ENCODE results near the gene TARBP1.

Gene TARBP1

DNA sequence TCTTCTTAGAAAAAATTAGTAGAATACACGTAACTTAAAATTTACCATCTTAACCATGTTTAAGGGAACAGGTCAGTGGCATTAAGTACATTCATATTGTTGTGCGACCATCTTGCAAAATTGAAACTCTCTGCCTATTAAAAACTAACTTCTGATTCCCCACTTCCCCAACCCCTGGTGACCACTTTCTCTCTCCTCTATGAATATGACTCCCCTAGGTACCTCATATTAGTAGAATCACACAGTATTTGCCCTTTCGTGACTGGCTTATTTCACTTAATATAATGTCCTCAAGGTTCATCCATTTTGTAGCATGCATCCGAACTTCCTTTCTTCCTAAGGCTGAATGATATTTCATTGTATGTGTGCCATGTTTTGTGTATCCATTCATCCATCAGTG is 15.1 kb upstream of the TARBP1 start:
- H3K4me2 ChIP-seq (ENCODE audit: insufficient read depth, low read length) = no peak overlapping the region
- DNase-seq (no peak), ATAC-seq (ENCODE audit: insufficient read depth, low read depth) (no peak)
- H3K36me3 ChIP-seq (ENCODE audit: insufficient read depth, low read length) = no peaks in the 10 kb centered on the region
- TF ChIP-seq, protein P1, sequence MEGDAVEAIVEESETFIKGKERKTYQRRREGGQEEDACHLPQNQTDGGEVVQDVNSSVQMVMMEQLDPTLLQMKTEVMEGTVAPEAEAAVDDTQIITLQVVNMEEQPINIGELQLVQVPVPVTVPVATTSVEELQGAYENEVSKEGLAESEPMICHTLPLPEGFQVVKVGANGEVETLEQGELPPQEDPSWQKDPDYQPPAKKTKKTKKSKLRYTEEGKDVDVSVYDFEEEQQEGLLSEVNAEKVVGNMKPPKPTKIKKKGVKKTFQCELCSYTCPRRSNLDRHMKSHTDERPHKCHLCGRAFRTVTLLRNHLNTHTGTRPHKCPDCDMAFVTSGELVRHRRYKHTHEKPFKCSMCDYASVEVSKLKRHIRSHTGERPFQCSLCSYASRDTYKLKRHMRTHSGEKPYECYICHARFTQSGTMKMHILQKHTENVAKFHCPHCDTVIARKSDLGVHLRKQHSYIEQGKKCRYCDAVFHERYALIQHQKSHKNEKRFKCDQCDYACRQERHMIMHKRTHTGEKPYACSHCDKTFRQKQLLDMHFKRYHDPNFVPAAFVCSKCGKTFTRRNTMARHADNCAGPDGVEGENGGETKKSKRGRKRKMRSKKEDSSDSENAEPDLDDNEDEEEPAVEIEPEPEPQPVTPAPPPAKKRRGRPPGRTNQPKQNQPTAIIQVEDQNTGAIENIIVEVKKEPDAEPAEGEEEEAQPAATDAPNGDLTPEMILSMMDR (IDR thresholded peaks at IDR 0.05; ENCODE audit: borderline replicate concordance, extremely low read depth, low read length, poor library complexity, severe bottlenecking) = no peak
- no peak for TF ChIP-seq EZH2 (IDR thresholded peaks at IDR 0.05; ENCODE audit: borderline replicate concordance, low read depth, low read length, severe bottlenecking)
- H2AFZ ChIP-seq (ENCODE audit: low read depth, low read length) = no peak overlapping the region
- no peaks in the 10 kb centered on the region for H4K20me1 ChIP-seq (ENCODE audit: insufficient read depth, low read length)
- peaks cover 15% of the 10 kb centered on the region for H3K4me1 ChIP-seq (ENCODE audit: insufficient read depth, low read length)
- no peaks in the 10 kb centered on the region for H3K9me3 ChIP-seq (ENCODE audit: insufficient read depth, low read length, severe bottlenecking)
- H3K4me3 ChIP-seq (ENCODE audit: low read depth in 1 of 2, low read length in 2 of 2) = no peak overlapping the region
- no peaks in the 10 kb centered on the region for H3K27me3 ChIP-seq (ENCODE audit: insufficient read depth, low read length, poor library complexity)
- no peaks in the 10 kb centered on the region for H3K79me2 ChIP-seq (ENCODE audit: insufficient read depth, low read length)
- no peak overlapping the region for H3K9ac ChIP-seq (ENCODE audit: low read depth, low read length)
- H3K27ac ChIP-seq (ENCODE audit: low read length) = no peak overlapping the region

DNA sequence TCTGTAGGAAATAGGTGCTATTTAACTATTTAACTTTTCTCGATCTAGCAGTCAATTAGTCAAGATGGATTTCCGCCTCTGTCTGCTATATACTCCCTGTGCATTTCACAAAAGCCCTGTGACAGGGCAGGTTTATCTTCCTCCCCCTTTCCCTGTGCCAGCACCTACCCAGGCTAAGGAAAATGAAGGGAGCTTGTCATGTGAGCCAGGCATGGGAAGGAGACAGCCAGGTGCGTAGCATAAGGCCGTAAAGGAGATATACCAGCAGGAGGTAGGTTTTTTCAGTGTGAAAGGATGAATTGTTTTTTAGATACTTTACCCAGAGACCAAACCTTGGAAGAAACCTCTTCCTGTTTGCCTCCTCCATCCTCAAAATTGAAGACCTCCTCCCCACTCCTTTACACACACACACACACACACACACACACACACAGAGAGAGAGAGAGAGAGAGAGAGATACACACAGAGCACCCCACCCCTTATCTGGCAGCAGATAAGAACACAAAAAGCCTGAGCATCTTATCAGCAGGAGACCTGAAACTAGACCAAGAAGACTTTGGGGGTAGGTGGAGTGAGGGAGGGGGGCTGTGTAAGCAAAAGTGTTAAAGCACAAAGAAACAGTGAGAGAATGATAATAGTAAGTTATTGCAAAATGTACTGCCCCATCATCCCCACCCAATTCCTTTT is 12.0 kb upstream of the TARBP1 start:
- no peak for TF ChIP-seq EZH2 (IDR thresholded peaks at IDR 0.05; ENCODE audit: borderline replicate concordance, low read depth, low read length, severe bottlenecking)
- TF ChIP-seq, protein P1 (IDR thresholded peaks at IDR 0.05; ENCODE audit: borderline replicate concordance, extremely low read depth, low read length, poor library complexity, severe bottlenecking) = no peak
- Histone ChIP-seq H3K9ac (ENCODE audit: low read depth, low read length) (no peak overlapping the region), H3K27ac (ENCODE audit: low read length) (peak overlapping the region; percentile 24; the same call in 1 of the 2 replicates), H3K36me3 (ENCODE audit: insufficient read depth, low read length) (no peaks in the 10 kb centered on the region), H3K27me3 (ENCODE audit: insufficient read depth, low read length, poor library complexity) (no peaks in the 10 kb centered on the region), H3K4me1 (ENCODE audit: insufficient read depth, low read length) (peaks cover 9% of the 10 kb centered on the region; the same call in 1 of the 2 replicates), H3K79me2 (ENCODE audit: insufficient read depth, low read length) (no peaks in the 10 kb centered on the region), H3K4me3 (ENCODE audit: low read depth in 1 of 2, low read length in 2 of 2) (no peak overlapping the region), H3K4me2 (ENCODE audit: insufficient read depth, low read length) (no peak overlapping the region), H3K9me3 (ENCODE audit: insufficient read depth, low read length, severe bottlenecking) (no peaks in the 10 kb centered on the region), H4K20me1 (ENCODE audit: insufficient read depth, low read length) (no peaks in the 10 kb centered on the region), H2AFZ (ENCODE audit: low read depth, low read length) (no peak overlapping the region)
- DNase-seq (no peak), ATAC-seq (ENCODE audit: insufficient read depth, low read depth) (no peak)

DNA sequence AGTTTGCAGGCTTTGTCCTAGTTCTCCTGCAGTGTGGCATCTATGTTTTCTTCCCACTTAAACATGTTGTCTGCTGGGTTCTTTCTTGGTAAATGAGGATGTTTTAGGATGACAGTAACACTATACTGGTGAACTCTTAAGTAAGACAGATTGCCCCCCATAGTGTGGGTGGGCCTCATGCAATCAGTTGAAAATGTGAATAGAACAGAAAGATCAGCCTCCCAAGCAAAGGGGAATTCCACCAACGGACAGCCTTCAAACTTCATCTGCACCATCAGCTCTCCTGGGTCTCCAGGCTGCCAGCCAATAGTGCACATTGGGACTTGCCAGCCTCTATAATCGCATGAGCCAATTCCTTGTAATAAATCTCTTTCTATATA is 10.7 kb upstream of the TARBP1 start:
- H3K4me3 ChIP-seq (ENCODE audit: low read depth in 1 of 2, low read length in 2 of 2) = no peak overlapping the region
- H3K36me3 ChIP-seq (ENCODE audit: insufficient read depth, low read length) = no peaks in the 10 kb centered on the region
- H3K27me3 ChIP-seq (ENCODE audit: insufficient read depth, low read length, poor library complexity) = no peaks in the 10 kb centered on the region
- no peaks in the 10 kb centered on the region for H3K9me3 ChIP-seq (ENCODE audit: insufficient read depth, low read length, severe bottlenecking)
- no peak overlapping the region for H2AFZ ChIP-seq (ENCODE audit: low read depth, low read length)
- ATAC-seq (ENCODE audit: insufficient read depth, low read depth) = no peak
- no peaks in the 10 kb centered on the region for H4K20me1 ChIP-seq (ENCODE audit: insufficient read depth, low read length)
- no peak overlapping the region for H3K27ac ChIP-seq (ENCODE audit: low read length)
- H3K9ac ChIP-seq (ENCODE audit: low read depth, low read length) = no peak overlapping the region
- peaks cover 9% of the 10 kb centered on the region; the same call in 1 of the 2 replicates for H3K4me1 ChIP-seq (ENCODE audit: insufficient read depth, low read length)
- H3K4me2 ChIP-seq (ENCODE audit: insufficient read depth, low read length) = no peak overlapping the region
- no peaks in the 10 kb centered on the region for H3K79me2 ChIP-seq (ENCODE audit: insufficient read depth, low read length)
- DNase-seq = no peak
- no peak for TF ChIP-seq EZH2 (IDR thresholded peaks at IDR 0.05; ENCODE audit: borderline replicate concordance, low read depth, low read length, severe bottlenecking)
- TF ChIP-seq, protein P1 (IDR thresholded peaks at IDR 0.05; ENCODE audit: borderline replicate concordance, extremely low read depth, low read length, poor library complexity, severe bottlenecking) = no peak
